ENCODE results near the gene SCN1A. TPM values are rescaled to one million over a fixed set of nuclear protein-coding genes. Genes with fewer than 3 reads are reported as not detected.
"Not testable (repeated sequence)": the region's sequence is repeated elsewhere in the genome, so short reads cannot be mapped to it uniquely, and the experiment has no call there.

Gene SCN1A
- total RNA-seq, 1 donor from 2014 or later, result not detected

- DNase-seq (ENCODE audit: low read depth in 2 of 2), result not testable (repeated sequence)
These were observed 155.7 kb downstream of the SCN1A start for GRCh38 chr2:165972161-165972560.

- DNase-seq (ENCODE audit: low read depth in 2 of 2), result no peak
These were observed 157.2 kb downstream of the SCN1A start for GRCh38 chr2:165970663-165971062.

GRCh38 chr2:165969227-165969626 lies 158.6 kb downstream of the SCN1A start:
- DNase-seq (ENCODE audit: low read depth in 2 of 2), result peak in 1 of 2 donors; percentile 39

GRCh38 chr2:165967746-165968145 lies 160.1 kb downstream of the SCN1A start:
- DNase-seq (ENCODE audit: low read depth in 2 of 2), result no peak

- DNase-seq (ENCODE audit: low read depth in 2 of 2), result no peak
These were observed 166.0 kb downstream of the SCN1A start for GRCh38 chr2:165961818-165962217.

- no peak for DNase-seq (ENCODE audit: low read depth in 2 of 2)
These were observed 168.4 kb downstream of the SCN1A start for GRCh38 chr2:165959371-165959770.

- no peak for DNase-seq (ENCODE audit: low read depth in 2 of 2)
These were observed 169.4 kb downstream of the SCN1A start for GRCh38 chr2:165958313-165958960.

- no peak for DNase-seq (ENCODE audit: low read depth in 2 of 2)
These were observed 170.7 kb downstream of the SCN1A start for GRCh38 chr2:165957030-165957675.

GRCh38 chr2:165953655-165954606 lies 173.9 kb downstream of the SCN1A start, which contains the start of gene TTC21B:
TSS of gene TTC21B (minus strand) at chr2:165953776. CDS start at chr2:165953705, 71 bp downstream.
- peak; percentile 96 to 97 for DNase-seq (ENCODE audit: low read depth in 2 of 2)

GRCh38 chr2:165953306-165953654 lies 174.5 kb downstream of the SCN1A start:
- no peak for DNase-seq (ENCODE audit: low read depth in 2 of 2)

GRCh38 chr2:165952741-165953211 lies 175.0 kb downstream of the SCN1A start:
- DNase-seq (ENCODE audit: low read depth in 2 of 2), result peak; percentile 12 to 23

- DNase-seq (ENCODE audit: low read depth in 2 of 2), result no peak
These were observed 175.7 kb downstream of the SCN1A start for GRCh38 chr2:165952085-165952484.

- DNase-seq (ENCODE audit: low read depth in 2 of 2), result no peak
These were observed 177.4 kb downstream of the SCN1A start for GRCh38 chr2:165950438-165950837.

GRCh38 chr2:165941827-165942226 lies 186.0 kb downstream of the SCN1A start:
- DNase-seq (ENCODE audit: low read depth in 2 of 2), result no peak

- no peak for DNase-seq (ENCODE audit: low read depth in 2 of 2)
These were observed 189.6 kb downstream of the SCN1A start for GRCh38 chr2:165938237-165938636.

Other genes starting within 250 kb of the SCN1A start
- gene TTC21B, start 174.2 kb downstream of the SCN1A start, total RNA-seq, result 15.7 and 33.5 TPM in 2 replicates
- gene SCN9A, start 247.9 kb upstream of the SCN1A start, total RNA-seq, result under 0.01 and 0.22 TPM in 2 replicates

Data from lung microvascular endothelial cell (primary cell).